ENCODE data around the gene SAC3D1.

Gene SAC3D1

DNA sequence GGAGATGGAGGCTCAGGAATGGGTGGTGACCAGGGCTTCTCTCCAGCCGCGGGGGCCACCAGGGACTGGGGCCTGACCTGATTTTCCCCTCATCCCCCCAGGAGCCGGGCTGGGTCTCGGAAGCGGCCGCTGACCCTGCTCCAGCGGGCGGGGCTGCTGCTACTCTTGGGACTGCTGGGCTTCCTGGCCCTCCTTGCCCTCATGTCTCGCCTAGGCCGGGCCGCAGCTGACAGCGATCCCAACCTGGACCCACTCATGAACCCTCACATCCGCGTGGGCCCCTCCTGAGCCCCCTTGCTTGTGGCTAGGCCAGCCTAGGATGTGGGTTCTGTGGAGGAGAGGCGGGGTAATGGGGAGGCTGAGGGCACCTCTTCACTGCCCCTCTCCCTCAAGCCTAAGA is 46.8 kb downstream of the SAC3D1 start:
- DNase-seq (ENCODE audit: low read depth), result no peak

DNA sequence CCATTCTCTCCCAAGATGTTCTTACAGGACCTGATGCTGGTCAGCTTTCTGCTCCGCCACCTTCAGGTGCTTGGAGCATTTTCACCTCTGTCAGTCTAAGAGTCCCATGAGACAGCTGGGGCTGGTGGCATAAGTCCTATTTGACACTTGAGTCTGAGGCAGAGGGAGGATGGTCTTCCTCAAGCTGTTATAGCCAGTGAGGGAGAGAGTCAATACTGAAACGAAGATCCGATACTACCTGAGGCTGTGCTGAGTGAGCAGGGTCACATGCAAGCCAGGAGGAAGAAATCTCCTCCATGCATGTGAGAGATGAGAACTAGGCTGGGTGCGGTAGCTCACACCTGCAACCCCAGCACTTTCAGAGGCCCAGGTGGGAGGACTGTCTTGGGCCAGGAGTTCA is 48.6 kb downstream of the SAC3D1 start:
- no peak for DNase-seq (ENCODE audit: low read depth)

DNA sequence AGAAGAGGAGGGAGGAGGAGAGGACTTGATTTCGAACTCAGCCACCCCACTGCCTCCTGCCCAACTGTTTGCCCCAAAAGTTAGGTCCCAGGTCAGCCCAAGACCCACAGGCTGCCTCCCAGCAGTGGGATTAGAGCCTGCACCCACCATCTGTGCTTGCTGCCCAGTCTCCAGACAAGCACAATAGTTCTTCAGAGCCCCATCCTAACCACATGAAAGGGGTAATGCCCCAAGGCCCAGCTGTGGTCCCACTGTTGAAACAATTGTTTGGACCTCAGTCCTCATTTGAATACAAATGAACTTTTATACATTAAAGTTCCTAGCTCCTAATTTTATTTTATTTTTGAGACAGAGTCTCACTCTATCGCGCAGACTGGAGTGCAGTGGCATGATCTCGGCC is 49.6 kb downstream of the SAC3D1 start:
- DNase-seq (ENCODE audit: low read depth), result no peak
